Measurements from ENCODE around the gene POC1B. TPM values are rescaled to one million over a fixed set of nuclear protein-coding genes. Genes with fewer than 3 reads are reported as not detected.

Gene POC1B
- polyA plus RNA-seq, 1 donor from 2014 or later, result 10.0 TPM

DNA sequence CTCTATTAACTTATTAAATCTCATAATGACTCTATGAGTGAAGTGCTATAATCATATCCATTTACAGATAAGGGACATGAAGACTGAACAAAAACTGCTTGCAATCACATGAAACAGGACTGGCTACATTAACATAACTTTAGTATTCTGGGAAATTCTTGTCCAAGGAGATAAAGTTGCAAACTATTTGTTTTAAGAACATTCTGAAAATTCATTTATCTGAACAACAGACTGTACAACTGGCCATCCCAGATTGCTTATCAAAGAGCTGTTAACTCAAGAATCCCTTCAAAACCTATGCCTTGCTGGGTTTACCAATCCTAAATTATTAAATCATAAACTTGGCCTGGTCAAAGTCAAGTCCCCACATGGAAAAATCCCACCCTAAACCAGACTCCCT lies 39.2 kb upstream of the POC1B start:
- Histone ChIP-seq H3K27me3 (ENCODE audit: insufficient read depth, low read depth, low read length) (no peaks in the 10 kb centered on the region), H3F3A (ENCODE audit: insufficient read depth, low read length, poor library complexity, severe bottlenecking) (no peaks in the 10 kb centered on the region), H3K4me3 (ENCODE audit: low read length) (no peak overlapping the region), H3K4me2 (ENCODE audit: low read length) (no peak overlapping the region), H3K9me2 (ENCODE audit: insufficient read depth, low read length) (no peaks in the 10 kb centered on the region), H2AFZ (ENCODE audit: low read depth, low read length) (no peak overlapping the region), H3K9me3 (ENCODE audit: low read length) (no peaks in the 10 kb centered on the region), H3K79me2 (replicated peaks; ENCODE audit: insufficient read depth, low read length) (no peaks in the 10 kb centered on the region), H4K20me1 (ENCODE audit: insufficient read depth) (no peaks in the 10 kb centered on the region), H3K36me3 (ENCODE audit: insufficient read depth, low read length) (no peaks in the 10 kb centered on the region), H3K27ac (ENCODE audit: low read length) (no peak overlapping the region), H3K9ac (ENCODE audit: low read length) (no peak overlapping the region)
- TF ChIP-seq EP300 (conservative IDR thresholded peaks at IDR 0.05; ENCODE audit: poor library complexity, severe bottlenecking) (no peak), RAD21 (conservative IDR thresholded peaks at IDR 0.05) (no peak), MXI1 (conservative IDR thresholded peaks at IDR 0.05; ENCODE audit: poor library complexity, severe bottlenecking) (no peak), SMC3 (conservative IDR thresholded peaks at IDR 0.05; ENCODE audit: poor library complexity) (no peak), POLR2AphosphoS5 (IDR thresholded peaks at IDR 0.05) (no peak), REST (IDR thresholded peaks at IDR 0.05; ENCODE audit: borderline replicate concordance) (no peak), TAF1 (IDR thresholded peaks at IDR 0.05; ENCODE audit: low read depth) (no peak), EZH2 (IDR thresholded peaks at IDR 0.05; ENCODE audit: borderline replicate concordance, insufficient read depth, low read length, poor library complexity, severe bottlenecking) (no peak), CTCF (IDR thresholded peaks at IDR 0.05; ENCODE audit: poor library complexity, severe bottlenecking) (no peak)

DNA sequence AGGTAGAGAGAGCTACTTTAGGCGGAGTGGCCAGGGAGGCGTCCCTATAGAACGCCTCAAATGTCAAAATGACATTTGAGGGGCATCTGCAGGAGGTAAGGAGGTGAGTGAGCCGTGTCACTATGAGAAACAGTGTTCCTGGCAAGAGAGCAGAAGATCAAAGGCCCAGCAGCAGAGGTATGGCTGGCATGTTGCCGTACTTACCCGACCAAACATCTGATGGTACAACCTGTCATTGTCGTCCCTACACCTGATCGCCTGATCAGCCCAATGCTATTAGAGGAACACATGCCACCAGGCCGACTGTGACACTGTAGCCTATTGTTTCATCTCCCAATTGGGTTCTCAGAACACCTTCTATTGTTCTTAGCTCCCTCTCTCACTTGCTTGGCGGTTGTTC lies 33.9 kb upstream of the POC1B start:
- Histone ChIP-seq H3K27ac (ENCODE audit: low read length) (no peak overlapping the region), H3K79me2 (replicated peaks; ENCODE audit: insufficient read depth, low read length) (no peaks in the 10 kb centered on the region), H2AFZ (ENCODE audit: low read depth, low read length) (no peak overlapping the region), H3K4me2 (ENCODE audit: low read length) (no peak overlapping the region), H3K9me2 (ENCODE audit: insufficient read depth, low read length) (no peaks in the 10 kb centered on the region), H3K9me3 (ENCODE audit: low read length) (no peaks in the 10 kb centered on the region), H3K4me3 (ENCODE audit: low read length) (no peak overlapping the region), H3K36me3 (ENCODE audit: insufficient read depth, low read length) (no peaks in the 10 kb centered on the region), H3F3A (ENCODE audit: insufficient read depth, low read length, poor library complexity, severe bottlenecking) (no peaks in the 10 kb centered on the region), H4K20me1 (ENCODE audit: insufficient read depth) (no peaks in the 10 kb centered on the region), H3K27me3 (ENCODE audit: insufficient read depth, low read depth, low read length) (no peaks in the 10 kb centered on the region), H3K9ac (ENCODE audit: low read length) (no peak overlapping the region)
- no peak for TF ChIP-seq SMC3 (conservative IDR thresholded peaks at IDR 0.05; ENCODE audit: poor library complexity)
- no peak for TF ChIP-seq EZH2 (IDR thresholded peaks at IDR 0.05; ENCODE audit: borderline replicate concordance, insufficient read depth, low read length, poor library complexity, severe bottlenecking)
- TF ChIP-seq REST (IDR thresholded peaks at IDR 0.05; ENCODE audit: borderline replicate concordance), result no peak
- no peak for TF ChIP-seq CTCF (IDR thresholded peaks at IDR 0.05; ENCODE audit: poor library complexity, severe bottlenecking)
- TF ChIP-seq TAF1 (IDR thresholded peaks at IDR 0.05; ENCODE audit: low read depth), result no peak
- no peak for TF ChIP-seq MXI1 (conservative IDR thresholded peaks at IDR 0.05; ENCODE audit: poor library complexity, severe bottlenecking)
- TF ChIP-seq EP300 (conservative IDR thresholded peaks at IDR 0.05; ENCODE audit: poor library complexity, severe bottlenecking), result no peak

Measured in neural cell (in vitro differentiated cells).